HCT116 (cell line): ENCODE data around the gene SYTL2. TPM values are rescaled to one million over a fixed set of nuclear protein-coding genes. Genes with fewer than 3 reads are reported as not detected.

Experiments used
- ATAC-seq: fragments of 200-7000 bp; cut with Tn5 transposase; 2 replicates; pipeline ENCODE4 v1.9.1; 2020; ENCODE audit warnings: mild to moderate bottlenecking, moderate library complexity
- BruUV-seq: library from RNA; stranded (reverse); fragments of 400-500 nt; replicated peaks from 2 replicates; lab custom pipeline; 2021; lab: Mats Ljungman, UMichigan
- CTCF ChIA-PET: fragments of 300-600 bp; sonication (Branson Sonifier 250); formaldehyde crosslinking; loops from one replicate; lab custom pipeline; 2021; ENCODE audit warnings: antibody characterized with exemption; lab: Charles Lee
- POLR2A ChIA-PET: fragments of 300-600, 350-600 bp; sonication (Branson Sonifier 250); formaldehyde crosslinking; loops from one replicate; lab custom pipeline; 2021; ENCODE audit warnings: antibody characterized with exemption; lab: Charles Lee
- RAD21 ChIA-PET, 2 experiments: fragments of 300-600 bp; sonication (Branson Sonifier 250); formaldehyde crosslinking; loops; one replicate each; lab custom pipeline; 2023; ENCODE audit warnings: low total read pairs in 2 of 2; ENCODE audit not compliant: uncharacterized antibody in 2 of 2, unreplicated experiment in 2 of 2, low non-redundant PET in 1 of 2; lab: Charles Lee
- DNase-seq: peaks from one replicate; pipeline ENCODE4 v3.0.0-alpha.2; 2010; ENCODE audit warnings: low read depth, low spot score
- H2AFZ ChIP-seq: fragments of 200-600 bp; shearing (Covaris generic), sonication (generic); 2 replicates; pipeline ENCODE4 v1.6.1; 2017; ENCODE audit warnings: low read depth, mixed run types, mixed read lengths, antibody characterized with exemption, low read length; ENCODE audit not compliant: poor library complexity, severe bottlenecking
- H3K27ac ChIP-seq: 2 replicates; pipeline ENCODE4 v1.5.1; 2012; ENCODE audit warnings: low read depth, low read length
- H3K27me3 ChIP-seq: fragments of 200-600 bp; sonication (generic); 2 replicates; pipeline ENCODE4 v1.6.1; 2016; ENCODE audit warnings: mixed run types, low read length, mixed read lengths; ENCODE audit not compliant: insufficient read depth
- H3K36me3 ChIP-seq, 2 experiments: fragments of 200-500 bp in 1 of 2; fragments of 200-600 bp in 1 of 2; sonication (Bioruptor generic) in 1 of 2; sonication (generic) in 1 of 2; 2 replicates each; pipeline versions ENCODE4 v1.5.1 to v1.6.1; 2014 to 2016; ENCODE audit warnings: low read length in 2 of 2, inconsistent platforms in 1 of 2, mixed read lengths in 1 of 2, mixed run types in 1 of 2; ENCODE audit not compliant: insufficient read depth in 2 of 2, control insufficient read depth in 1 of 2
- H3K4me1 ChIP-seq, 2 experiments: fragments of 200-600 bp in 1 of 2; sonication (generic) in 1 of 2; 2 replicates each; pipeline versions ENCODE4 v1.5.1 to v1.6.1; 2012 to 2017; ENCODE audit warnings: low read length in 2 of 2, inconsistent platforms in 1 of 2, mild to moderate bottlenecking in 1 of 2, mixed read lengths in 1 of 2, mixed run types in 1 of 2, moderate library complexity in 1 of 2; ENCODE audit not compliant: insufficient read depth in 2 of 2, control insufficient read depth in 1 of 2
- H3K4me2 ChIP-seq: fragments of 200-600 bp; sonication (generic); 2 replicates; pipeline ENCODE4 v1.6.1; 2017; ENCODE audit warnings: mixed run types, low read length, mixed read lengths
- H3K4me3 ChIP-seq, 2 experiments: fragments of 200-600 bp in 1 of 2; sonication (generic) in 1 of 2; replicated peaks in 1 of 2; 2 replicates each; pipeline ENCODE4 v1.5.1; 2011 to 2016; ENCODE audit warnings: low read length in 2 of 2, control low read depth in 1 of 2, low read depth in 1 of 2, mild to moderate bottlenecking in 1 of 2, mixed read lengths in 1 of 2, mixed run types in 1 of 2
- H3K79me2 ChIP-seq: fragments of 200-600 bp; sonication (generic); 2 replicates; pipeline ENCODE4 v1.6.1; 2017; ENCODE audit warnings: mild to moderate bottlenecking, mixed run types, low read length, moderate library complexity, mixed read lengths; ENCODE audit not compliant: insufficient read depth
- H3K9ac ChIP-seq: fragments of 200-600 bp; sonication (generic); 2 replicates; pipeline ENCODE4 v1.6.1; 2016; ENCODE audit warnings: low read length, mixed read lengths
- H3K9me2 ChIP-seq: fragments of 200-600 bp; sonication (generic), shearing (Covaris generic); 2 replicates; pipeline ENCODE4 v1.6.1; 2017; ENCODE audit warnings: mixed run types, mild to moderate bottlenecking, moderate library complexity; ENCODE audit not compliant: insufficient read depth
- H3K9me3 ChIP-seq, 2 experiments: fragments of 200-500 bp in 1 of 2; fragments of 200-600 bp in 1 of 2; sonication (Bioruptor generic) in 1 of 2; sonication (generic) in 1 of 2; 2 replicates each; pipeline ENCODE4 v1.6.1; 2014 to 2017; ENCODE audit warnings: low read length in 2 of 2, mixed read lengths in 2 of 2, inconsistent platforms in 1 of 2, low read depth in 1 of 2, mild to moderate bottlenecking in 1 of 2, mixed run types in 1 of 2, moderate library complexity in 1 of 2; ENCODE audit not compliant: control insufficient read depth in 1 of 2, insufficient read depth in 1 of 2
- H4K20me1 ChIP-seq: fragments of 200-600 bp; sonication (generic), shearing (Covaris generic); 2 replicates; pipeline ENCODE4 v1.6.1; 2017; ENCODE audit warnings: mixed run types, mild to moderate bottlenecking, moderate library complexity; ENCODE audit not compliant: insufficient read depth
- CEBPB ChIP-seq: IDR thresholded peaks from 2 replicates; pipeline ENCODE4 v1.6.1; 2012; ENCODE audit warnings: low read depth
- CTCF ChIP-seq, 3 experiments: fragments of 200-600 bp in 1 of 3; sonication (generic) in 1 of 3; IDR thresholded peaks in 2 of 3; conservative IDR thresholded peaks in 1 of 3; 2 replicates each; pipeline ENCODE4 v1.5.1; 2012 to 2017; ENCODE audit warnings: low read depth in 2 of 3, low read length in 2 of 3, antibody characterized with exemption in 1 of 3, borderline replicate concordance in 1 of 3, control low read depth in 1 of 3, mild to moderate bottlenecking in 1 of 3, mixed read lengths in 1 of 3, mixed run types in 1 of 3, moderate library complexity in 1 of 3; ENCODE audit not compliant: insufficient read depth in 1 of 3
- EGR1 ChIP-seq: IDR thresholded peaks from 2 replicates; pipeline ENCODE4 v1.6.1; 2012; ENCODE audit warnings: low read depth
- ELF1 ChIP-seq: IDR thresholded peaks from 2 replicates; pipeline ENCODE4 v1.6.1; 2012; ENCODE audit warnings: low read depth, borderline replicate concordance
- EZH2 ChIP-seq: fragments of 200-600 bp; sonication (generic); IDR thresholded peaks from 2 replicates; pipeline ENCODE4 v1.6.1; 2017; ENCODE audit warnings: antibody characterized with exemption, mixed run types
- EZH2phosphoT487 ChIP-seq: fragments of 200-600 bp; IDR thresholded peaks from 2 replicates; pipeline ENCODE4 v1.6.1; 2018; ENCODE audit warnings: antibody characterized with exemption, borderline replicate concordance
- FOSL1 ChIP-seq: IDR thresholded peaks from 2 replicates; pipeline ENCODE4 v1.6.1; 2012; ENCODE audit warnings: low read depth
- JUND ChIP-seq: IDR thresholded peaks from 2 replicates; pipeline ENCODE4 v1.6.1; 2012
- POLR2A ChIP-seq: IDR thresholded peaks from 2 replicates; pipeline ENCODE4 v1.7.0; 2011; ENCODE audit warnings: borderline replicate concordance; ENCODE audit not compliant: insufficient read depth, insufficient read length; ENCODE audit errors: extremely low read depth
- POLR2AphosphoS5 ChIP-seq: IDR thresholded peaks from 2 replicates; pipeline ENCODE4 v1.6.1; 2011; ENCODE audit warnings: mild to moderate bottlenecking, low read depth, low read length, moderate library complexity
- RAD21 ChIP-seq: IDR thresholded peaks from 2 replicates; pipeline ENCODE4 v1.6.1; 2012; ENCODE audit warnings: low read depth, mild to moderate bottlenecking
- REST ChIP-seq: IDR thresholded peaks from 2 replicates; pipeline ENCODE4 v1.6.1; 2012; ENCODE audit warnings: low read depth
- SP1 ChIP-seq: IDR thresholded peaks from 2 replicates; pipeline ENCODE4 v1.6.1; 2012; ENCODE audit warnings: low read depth
- SRF ChIP-seq: IDR thresholded peaks from 2 replicates; pipeline ENCODE4 v1.6.1; 2012; ENCODE audit warnings: low read depth
- TCF7L2 ChIP-seq: IDR thresholded peaks from 2 replicates; pipeline ENCODE4 v1.7.0; 2011; ENCODE audit warnings: borderline replicate concordance, inconsistent platforms; ENCODE audit not compliant: insufficient read depth, insufficient read length; ENCODE audit errors: extremely low read depth
- ZFX ChIP-seq: fragments of 450-650 bp; IDR thresholded peaks from 2 replicates; pipeline ENCODE4 v1.6.1; 2017
- ZNF274 ChIP-seq: fragments of 200-500 bp; sonication (Bioruptor generic); IDR thresholded peaks from 2 replicates; pipeline ENCODE4 v1.6.1; 2014; ENCODE audit warnings: mild to moderate bottlenecking, low read depth, low read length, inconsistent platforms
- intact Hi-C: fragments of 100-400 bp; cut with micrococcal nuclease; formaldehyde crosslinking; loops from 2 replicates; pipeline ENCODE4 v1.10.0; 2022
- total RNA-seq: library from RNA; stranded (reverse); gene quantifications from one replicate; pipeline ENCODE4 v1.2.1, GENCODE V29; 2021; ENCODE audit not compliant: unreplicated experiment
- TF ChIP-seq, protein P1 (sequence below): IDR thresholded peaks from 2 replicates; pipeline ENCODE4 v1.6.1; 2012

SYTL2 gene
- total RNA-seq, 1 experiment from 2014 or later: 12.6 TPM

DNA sequence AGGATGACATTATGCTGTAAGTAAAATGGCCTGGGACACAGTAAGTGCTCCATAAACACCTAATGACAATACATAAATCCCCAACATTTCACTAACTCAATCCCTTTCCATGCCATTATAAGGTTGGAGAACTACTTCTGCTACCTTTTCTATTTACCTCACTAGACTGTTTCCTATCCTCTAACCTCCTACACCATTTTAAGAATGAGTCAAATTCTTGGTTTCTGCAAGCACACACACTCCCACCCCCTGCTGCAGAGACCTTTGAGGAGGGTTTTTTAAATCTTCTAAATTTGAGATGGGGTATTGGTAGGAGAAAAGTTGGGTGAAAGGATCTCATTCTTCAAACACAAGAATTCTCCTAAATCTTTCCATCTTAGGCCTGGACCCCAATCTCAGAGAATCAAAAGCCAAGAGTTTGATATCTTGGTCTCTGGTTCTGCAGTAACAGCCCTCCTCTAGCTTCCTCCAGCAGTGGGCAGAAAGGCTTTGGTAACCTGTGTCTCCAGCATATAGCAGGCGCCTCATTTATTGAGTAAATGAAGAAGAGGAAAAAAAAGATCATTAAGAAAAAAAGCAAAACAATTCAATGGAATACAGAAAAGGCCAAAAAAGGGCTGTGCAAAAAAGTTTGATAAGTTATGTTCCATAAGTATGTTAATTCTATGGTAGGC is 42.3 kb downstream of the SYTL2 start:
- H4K20me1 ChIP-seq: no peaks in the 10 kb centered on the region
- H3K27ac ChIP-seq: no peak overlapping the region
- TF ChIP-seq ELF1 (no peak), EGR1 (no peak), EZH2phosphoT487 (no peak), REST (no peak), SRF (no peak), CTCF (IDR thresholded peaks at IDR 0.05 in 2 of 3, conservative IDR thresholded peaks at IDR 0.05 in 1 of 3; ENCODE audit: borderline replicate concordance in 1 of 3, insufficient read depth in 1 of 3, low read depth in 2 of 3, low read length in 2 of 3) (no peak), FOSL1 (no peak), CEBPB (no peak), TCF7L2 (no peak), ZFX (no peak), RAD21 (no peak), POLR2AphosphoS5 (no peak), JUND (no peak), SP1 (no peak), POLR2A (no peak), EZH2 (no peak), ZNF274 (no peak)
- TF ChIP-seq, protein P1, sequence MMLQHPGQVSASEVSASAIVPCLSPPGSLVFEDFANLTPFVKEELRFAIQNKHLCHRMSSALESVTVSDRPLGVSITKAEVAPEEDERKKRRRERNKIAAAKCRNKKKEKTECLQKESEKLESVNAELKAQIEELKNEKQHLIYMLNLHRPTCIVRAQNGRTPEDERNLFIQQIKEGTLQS: no peak
- no peaks in the 10 kb centered on the region for H3K4me1 ChIP-seq
- H3K9me2 ChIP-seq: no peaks in the 10 kb centered on the region; the same call in 1 of the 2 replicates
- H3K27me3 ChIP-seq: no peaks in the 10 kb centered on the region
- BruUV-seq: no TSS peak
- ATAC-seq (no peak), DNase-seq (no peak)
- no peaks in the 10 kb centered on the region for H3K79me2 ChIP-seq
- H3K36me3 ChIP-seq: no peaks in the 10 kb centered on the region
- H3K4me3 ChIP-seq: no peak overlapping the region
- no peak overlapping the region for H3K4me2 ChIP-seq
- H2AFZ ChIP-seq: no peak overlapping the region
- ChIA-PET CTCF (no interaction called here), RAD21 (no interaction called here), POLR2A (no interaction called here)
- intact Hi-C loops: no loop called here
- no peaks in the 10 kb centered on the region for H3K9me3 ChIP-seq
- H3K9ac ChIP-seq: no peak overlapping the region
